ENCODE data around the gene BRINP1.

BRINP1 gene

DNA sequence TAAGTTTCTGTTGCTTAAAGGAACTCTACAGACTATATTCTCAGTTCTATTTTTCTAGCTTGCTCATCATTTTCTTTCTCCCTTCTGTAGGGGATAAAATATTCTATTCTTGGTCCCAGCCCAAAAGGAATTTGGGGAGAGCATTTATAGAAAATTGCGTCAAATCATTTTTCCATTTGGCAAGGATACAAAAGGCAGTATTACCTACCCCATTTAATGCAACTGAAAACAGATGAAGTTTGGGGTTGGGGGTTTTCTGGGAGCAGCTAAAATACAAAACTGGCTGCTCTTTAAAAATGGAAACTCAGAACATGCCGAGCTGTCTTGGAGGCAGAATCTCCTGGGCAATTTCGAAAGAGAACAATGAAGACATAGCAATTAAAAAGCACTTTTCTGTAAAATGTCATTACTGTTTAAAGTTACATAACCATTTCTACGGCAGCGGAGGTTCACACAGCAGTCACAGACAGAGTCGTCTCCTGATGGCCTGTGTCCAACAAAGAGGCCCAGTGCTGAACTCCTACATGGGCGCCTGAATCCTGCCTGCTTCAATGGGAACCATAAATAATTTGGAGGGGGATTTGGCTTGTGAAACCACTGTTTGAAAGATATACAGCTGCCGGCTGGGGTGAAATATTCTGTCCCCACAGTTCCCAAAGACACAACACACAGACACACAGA is 152.4 kb downstream of the BRINP1 start:
- no peaks in the 10 kb centered on the region for H3K36me3 ChIP-seq (ENCODE audit: control insufficient read depth in 5 of 5, insufficient read depth in 5 of 5, low read length in 5 of 5)
- no peak overlapping the region for H3K4me3 ChIP-seq (ENCODE audit: low read depth in 1 of 5, low read length in 5 of 5)
- no peaks in the 10 kb centered on the region for H3K9me3 ChIP-seq (ENCODE audit: control insufficient read depth in 5 of 5, low read length in 5 of 5)
- peaks cover 0 to 3% (median 0%) of the 10 kb centered on the region in 5 donors for H3K27me3 ChIP-seq (ENCODE audit: control insufficient read depth in 5 of 5, insufficient read depth in 4 of 5, low read length in 5 of 5)
- H3K9ac ChIP-seq (ENCODE audit: low read length in 5 of 5) = no peak overlapping the region
- H3K27ac ChIP-seq (ENCODE audit: low read depth, low read length) = no peak overlapping the region
- H3K4me1 ChIP-seq (ENCODE audit: control insufficient read depth in 5 of 5, insufficient read depth in 5 of 5, low read length in 5 of 5) = peaks cover 0 to 6% (median 0%) of the 10 kb centered on the region in 5 donors

- no peaks in the 10 kb centered on the region for H3K27me3 ChIP-seq (ENCODE audit: control insufficient read depth in 5 of 5, insufficient read depth in 4 of 5, low read length in 5 of 5)
- H3K36me3 ChIP-seq (ENCODE audit: control insufficient read depth in 5 of 5, insufficient read depth in 5 of 5, low read length in 5 of 5) = no peaks in the 10 kb centered on the region
- peaks cover 0 to 6% (median 0%) of the 10 kb centered on the region in 5 donors for H3K4me1 ChIP-seq (ENCODE audit: control insufficient read depth in 5 of 5, insufficient read depth in 5 of 5, low read length in 5 of 5)
- no peak overlapping the region for H3K4me3 ChIP-seq (ENCODE audit: low read depth in 1 of 5, low read length in 5 of 5)
- H3K9ac ChIP-seq (ENCODE audit: low read length in 5 of 5) = no peak overlapping the region
- H3K9me3 ChIP-seq (ENCODE audit: control insufficient read depth in 5 of 5, low read length in 5 of 5) = no peaks in the 10 kb centered on the region
- H3K27ac ChIP-seq (ENCODE audit: low read depth, low read length) = no peak overlapping the region
These were observed 153.6 kb downstream of the BRINP1 start for GRCh38 chr9:119215651-119216050.

DNA sequence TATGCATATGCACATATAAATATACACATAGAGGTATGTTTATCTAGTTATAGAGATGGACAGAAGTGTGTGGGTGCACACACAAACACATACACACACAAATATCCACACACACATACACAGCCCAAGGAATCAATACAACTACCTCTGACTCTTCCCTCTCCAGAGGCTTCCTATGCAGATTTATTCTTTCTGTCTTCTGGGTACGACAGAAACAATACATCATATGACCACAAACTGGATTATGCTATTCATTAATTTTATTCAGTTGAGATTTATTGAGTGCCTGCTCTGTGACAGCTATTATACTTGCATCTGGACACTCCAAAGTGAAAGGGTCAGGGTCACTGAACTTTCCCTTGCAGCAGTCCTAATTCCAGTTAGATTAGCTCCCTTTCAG is 155.8 kb downstream of the BRINP1 start:
- H3K27ac ChIP-seq (ENCODE audit: low read depth, low read length) = no peak overlapping the region

GRCh38 chr9:119197893-119198607 is 171.2 kb downstream of the BRINP1 start:
- Histone ChIP-seq H3K9me3 (ENCODE audit: control insufficient read depth in 5 of 5, low read length in 5 of 5) (peaks cover 0 to 5% (median 0%) of the 10 kb centered on the region in 5 donors), H3K27ac (ENCODE audit: low read depth, low read length) (no peak overlapping the region), H3K36me3 (ENCODE audit: control insufficient read depth in 5 of 5, insufficient read depth in 5 of 5, low read length in 5 of 5) (no peaks in the 10 kb centered on the region), H3K4me3 (ENCODE audit: low read depth in 1 of 5, low read length in 5 of 5) (no peak overlapping the region), H3K4me1 (ENCODE audit: control insufficient read depth in 5 of 5, insufficient read depth in 5 of 5, low read length in 5 of 5) (no peaks in the 10 kb centered on the region), H3K9ac (ENCODE audit: low read length in 5 of 5) (no peak overlapping the region), H3K27me3 (ENCODE audit: control insufficient read depth in 5 of 5, insufficient read depth in 4 of 5, low read length in 5 of 5) (no peaks in the 10 kb centered on the region)

More for the DNA sequence above, 155.8 kb downstream of the BRINP1 start:
- Histone ChIP-seq H3K9me3 (ENCODE audit: control insufficient read depth in 5 of 5, low read length in 5 of 5) (no peaks in the 10 kb centered on the region), H3K4me1 (ENCODE audit: control insufficient read depth in 5 of 5, insufficient read depth in 5 of 5, low read length in 5 of 5) (peaks cover 0 to 6% (median 0%) of the 10 kb centered on the region in 5 donors), H3K4me3 (ENCODE audit: low read depth in 1 of 5, low read length in 5 of 5) (no peak overlapping the region), H3K9ac (ENCODE audit: low read length in 5 of 5) (no peak overlapping the region), H3K27me3 (ENCODE audit: control insufficient read depth in 5 of 5, insufficient read depth in 4 of 5, low read length in 5 of 5) (no peaks in the 10 kb centered on the region), H3K36me3 (ENCODE audit: control insufficient read depth in 5 of 5, insufficient read depth in 5 of 5, low read length in 5 of 5) (no peaks in the 10 kb centered on the region)

- Histone ChIP-seq H3K36me3 (ENCODE audit: control insufficient read depth in 5 of 5, insufficient read depth in 5 of 5, low read length in 5 of 5) (no peaks in the 10 kb centered on the region), H3K9ac (ENCODE audit: low read length in 5 of 5) (no peak overlapping the region), H3K4me3 (ENCODE audit: low read depth in 1 of 5, low read length in 5 of 5) (no peak overlapping the region), H3K27ac (ENCODE audit: low read depth, low read length) (no peak overlapping the region), H3K4me1 (ENCODE audit: control insufficient read depth in 5 of 5, insufficient read depth in 5 of 5, low read length in 5 of 5) (no peaks in the 10 kb centered on the region), H3K27me3 (ENCODE audit: control insufficient read depth in 5 of 5, insufficient read depth in 4 of 5, low read length in 5 of 5) (no peaks in the 10 kb centered on the region), H3K9me3 (ENCODE audit: control insufficient read depth in 5 of 5, low read length in 5 of 5) (peaks cover 0 to 5% (median 0%) of the 10 kb centered on the region in 5 donors)
These were observed 173.7 kb downstream of the BRINP1 start for GRCh38 chr9:119195521-119195920.

- Histone ChIP-seq H3K4me1 (ENCODE audit: control insufficient read depth in 5 of 5, insufficient read depth in 5 of 5, low read length in 5 of 5) (no peaks in the 10 kb centered on the region), H3K9ac (ENCODE audit: low read length in 5 of 5) (no peak overlapping the region), H3K9me3 (ENCODE audit: control insufficient read depth in 5 of 5, low read length in 5 of 5) (peaks cover 0 to 11% (median 4%) of the 10 kb centered on the region in 5 donors), H3K36me3 (ENCODE audit: control insufficient read depth in 5 of 5, insufficient read depth in 5 of 5, low read length in 5 of 5) (no peaks in the 10 kb centered on the region), H3K27ac (ENCODE audit: low read depth, low read length) (no peak overlapping the region), H3K27me3 (ENCODE audit: control insufficient read depth in 5 of 5, insufficient read depth in 4 of 5, low read length in 5 of 5) (no peaks in the 10 kb centered on the region), H3K4me3 (ENCODE audit: low read depth in 1 of 5, low read length in 5 of 5) (no peak overlapping the region)
These were observed 183.9 kb downstream of the BRINP1 start for GRCh38 chr9:119185298-119185697.

- Histone ChIP-seq H3K4me1 (ENCODE audit: control insufficient read depth in 5 of 5, insufficient read depth in 5 of 5, low read length in 5 of 5) (no peaks in the 10 kb centered on the region), H3K36me3 (ENCODE audit: control insufficient read depth in 5 of 5, insufficient read depth in 5 of 5, low read length in 5 of 5) (no peaks in the 10 kb centered on the region), H3K27ac (ENCODE audit: low read depth, low read length) (no peak overlapping the region), H3K9me3 (ENCODE audit: control insufficient read depth in 5 of 5, low read length in 5 of 5) (peaks cover 0 to 11% (median 4%) of the 10 kb centered on the region in 5 donors), H3K27me3 (ENCODE audit: control insufficient read depth in 5 of 5, insufficient read depth in 4 of 5, low read length in 5 of 5) (no peaks in the 10 kb centered on the region), H3K9ac (ENCODE audit: low read length in 5 of 5) (no peak overlapping the region), H3K4me3 (ENCODE audit: low read depth in 1 of 5, low read length in 5 of 5) (no peak overlapping the region)
These were observed 184.8 kb downstream of the BRINP1 start for GRCh38 chr9:119184265-119184936.

GRCh38 chr9:119181561-119181960 is 187.7 kb downstream of the BRINP1 start:
- no peaks in the 10 kb centered on the region for H3K27me3 ChIP-seq (ENCODE audit: control insufficient read depth in 5 of 5, insufficient read depth in 4 of 5, low read length in 5 of 5)
- no peaks in the 10 kb centered on the region for H3K4me1 ChIP-seq (ENCODE audit: control insufficient read depth in 5 of 5, insufficient read depth in 5 of 5, low read length in 5 of 5)
- H3K9me3 ChIP-seq (ENCODE audit: control insufficient read depth in 5 of 5, low read length in 5 of 5) = peaks cover 0 to 4% (median 0%) of the 10 kb centered on the region in 5 donors
- no peaks in the 10 kb centered on the region for H3K36me3 ChIP-seq (ENCODE audit: control insufficient read depth in 5 of 5, insufficient read depth in 5 of 5, low read length in 5 of 5)
- no peak overlapping the region for H3K4me3 ChIP-seq (ENCODE audit: low read depth in 1 of 5, low read length in 5 of 5)
- H3K27ac ChIP-seq (ENCODE audit: low read depth, low read length) = no peak overlapping the region
- H3K9ac ChIP-seq (ENCODE audit: low read length in 5 of 5) = no peak overlapping the region

DNA sequence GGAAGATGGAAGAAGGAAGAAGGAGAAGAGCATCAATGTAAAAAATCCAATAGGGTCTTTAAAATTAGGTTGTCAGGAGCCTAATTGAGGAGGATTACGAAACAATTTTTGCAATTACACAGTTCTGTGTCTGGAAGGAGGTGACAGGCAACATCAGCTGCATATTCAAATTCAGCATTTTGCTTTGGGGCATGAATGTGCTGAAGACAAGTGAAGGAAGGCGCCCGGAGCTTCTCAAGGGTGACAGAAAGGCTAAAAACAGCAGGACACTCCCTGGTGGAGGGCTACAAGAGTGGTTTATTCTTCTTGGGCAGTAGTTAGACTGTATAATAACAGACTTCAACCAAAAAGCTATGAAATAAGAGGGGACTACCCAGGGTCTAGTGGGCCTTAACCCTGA is 188.3 kb downstream of the BRINP1 start:
- Histone ChIP-seq H3K4me1 (ENCODE audit: control insufficient read depth in 5 of 5, insufficient read depth in 5 of 5, low read length in 5 of 5) (no peaks in the 10 kb centered on the region), H3K27me3 (ENCODE audit: control insufficient read depth in 5 of 5, insufficient read depth in 4 of 5, low read length in 5 of 5) (no peaks in the 10 kb centered on the region), H3K9me3 (ENCODE audit: control insufficient read depth in 5 of 5, low read length in 5 of 5) (no peaks in the 10 kb centered on the region), H3K9ac (ENCODE audit: low read length in 5 of 5) (no peak overlapping the region), H3K27ac (ENCODE audit: low read depth, low read length) (no peak overlapping the region), H3K36me3 (ENCODE audit: control insufficient read depth in 5 of 5, insufficient read depth in 5 of 5, low read length in 5 of 5) (no peaks in the 10 kb centered on the region), H3K4me3 (ENCODE audit: low read depth in 1 of 5, low read length in 5 of 5) (no peak overlapping the region)

DNA sequence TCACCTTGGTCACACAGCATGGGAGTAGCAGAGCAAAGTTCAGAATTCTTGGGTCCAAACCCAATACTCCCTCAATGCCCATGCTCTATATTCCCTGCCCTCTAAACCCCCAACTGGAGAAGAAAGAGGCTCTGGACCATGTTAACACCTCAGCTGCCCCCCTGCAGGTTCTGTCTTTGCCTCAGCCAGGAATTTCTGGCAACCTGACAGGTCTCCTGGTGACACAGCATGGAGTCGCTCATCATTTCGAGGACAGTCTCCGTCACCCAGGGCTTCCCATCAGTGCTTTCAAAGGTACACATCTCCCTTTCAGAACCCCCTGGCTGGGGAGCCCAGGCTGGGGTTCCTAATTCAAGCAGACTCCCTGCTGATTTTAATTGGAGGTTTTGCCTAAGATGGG is 189.5 kb downstream of the BRINP1 start:
- H3K27me3 ChIP-seq (ENCODE audit: control insufficient read depth in 5 of 5, insufficient read depth in 4 of 5, low read length in 5 of 5) = no peaks in the 10 kb centered on the region
- no peak overlapping the region for H3K27ac ChIP-seq (ENCODE audit: low read depth, low read length)
- H3K4me3 ChIP-seq (ENCODE audit: low read depth in 1 of 5, low read length in 5 of 5) = no peak overlapping the region
- H3K4me1 ChIP-seq (ENCODE audit: control insufficient read depth in 5 of 5, insufficient read depth in 5 of 5, low read length in 5 of 5) = no peaks in the 10 kb centered on the region
- H3K9me3 ChIP-seq (ENCODE audit: control insufficient read depth in 5 of 5, low read length in 5 of 5) = no peaks in the 10 kb centered on the region
- no peaks in the 10 kb centered on the region for H3K36me3 ChIP-seq (ENCODE audit: control insufficient read depth in 5 of 5, insufficient read depth in 5 of 5, low read length in 5 of 5)
- H3K9ac ChIP-seq (ENCODE audit: low read length in 5 of 5) = no peak overlapping the region

All from subcutaneous abdominal adipose tissue (tissue), 5 donors.